HG02642 (cell line): ENCODE results near the gene CPED1.
"Not testable (repeated sequence)": the region's sequence is repeated elsewhere in the genome, so short reads cannot be mapped to it uniquely, and the experiment has no call there.

Experiments used
- ATAC-seq: cut with Tn5 transposase; IDR thresholded peaks from one replicate; pipeline ENCODE4 v1.9.1; 2021; ENCODE audit warnings: mild to moderate bottlenecking; ENCODE audit not compliant: unreplicated experiment, poor library complexity

CPED1 gene

DNA sequence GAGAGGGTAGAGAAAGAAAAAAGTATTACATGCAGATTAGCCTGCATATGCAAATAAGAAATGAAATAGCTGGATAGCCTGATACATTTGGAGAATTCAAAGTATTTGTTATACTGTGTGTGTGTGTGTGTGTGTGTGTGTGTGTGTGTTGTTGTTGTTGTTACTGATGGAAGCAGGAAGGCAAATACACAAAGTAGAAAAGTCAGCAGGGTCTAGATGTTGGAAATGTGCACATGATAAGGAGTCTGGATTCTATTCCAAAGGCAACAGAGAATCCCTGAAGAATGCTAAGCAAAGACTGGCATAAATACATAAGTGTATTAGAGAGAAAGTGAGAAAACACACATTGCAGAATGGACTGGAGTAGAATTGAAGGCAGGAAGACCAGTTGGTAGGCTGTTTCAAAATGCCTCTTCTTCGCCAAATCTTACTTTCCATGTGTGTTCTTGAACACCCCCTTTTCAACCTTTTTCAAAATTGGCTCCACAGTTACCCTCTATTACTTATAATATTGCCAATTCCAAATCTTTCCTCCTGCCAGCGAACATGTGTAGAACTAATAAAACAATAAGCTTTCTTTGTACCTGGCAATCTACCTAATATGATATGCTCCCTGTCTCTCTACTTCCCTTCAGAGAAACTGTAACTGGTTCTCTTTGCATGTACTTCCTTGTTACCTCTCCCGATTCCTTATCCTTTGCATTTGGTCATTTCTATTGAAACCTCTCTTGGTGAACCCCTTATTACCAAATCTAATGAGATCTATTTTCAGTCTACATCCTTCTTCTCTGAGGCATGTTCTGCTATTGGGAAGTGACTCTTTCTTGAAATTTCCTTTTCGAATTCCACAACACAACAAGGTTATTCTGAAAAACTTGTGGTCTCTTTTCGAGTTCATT, 6.2 kb downstream of the CPED1 start:
- ATAC-seq = no peak

DNA sequence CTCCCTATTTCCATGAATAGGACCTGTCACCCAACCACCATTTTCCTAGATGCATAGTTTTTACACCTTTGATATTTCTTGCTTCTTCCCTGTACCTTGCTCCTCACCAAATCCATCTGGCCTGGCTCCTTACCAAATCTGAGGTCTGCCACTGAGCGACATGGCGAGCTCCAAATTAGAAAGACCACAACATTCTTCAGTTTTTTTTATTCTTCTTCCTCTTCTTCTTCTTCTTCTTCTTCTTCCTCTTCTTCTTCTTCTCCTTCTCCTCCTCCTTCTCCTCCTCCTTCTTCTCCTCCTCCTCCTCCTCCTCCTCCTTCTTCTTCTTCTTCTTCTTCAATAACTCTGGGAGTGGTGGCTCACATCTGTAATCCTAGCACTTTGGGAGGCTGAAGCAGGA, 7.1 kb downstream of the CPED1 start:
- no peak for ATAC-seq

DNA sequence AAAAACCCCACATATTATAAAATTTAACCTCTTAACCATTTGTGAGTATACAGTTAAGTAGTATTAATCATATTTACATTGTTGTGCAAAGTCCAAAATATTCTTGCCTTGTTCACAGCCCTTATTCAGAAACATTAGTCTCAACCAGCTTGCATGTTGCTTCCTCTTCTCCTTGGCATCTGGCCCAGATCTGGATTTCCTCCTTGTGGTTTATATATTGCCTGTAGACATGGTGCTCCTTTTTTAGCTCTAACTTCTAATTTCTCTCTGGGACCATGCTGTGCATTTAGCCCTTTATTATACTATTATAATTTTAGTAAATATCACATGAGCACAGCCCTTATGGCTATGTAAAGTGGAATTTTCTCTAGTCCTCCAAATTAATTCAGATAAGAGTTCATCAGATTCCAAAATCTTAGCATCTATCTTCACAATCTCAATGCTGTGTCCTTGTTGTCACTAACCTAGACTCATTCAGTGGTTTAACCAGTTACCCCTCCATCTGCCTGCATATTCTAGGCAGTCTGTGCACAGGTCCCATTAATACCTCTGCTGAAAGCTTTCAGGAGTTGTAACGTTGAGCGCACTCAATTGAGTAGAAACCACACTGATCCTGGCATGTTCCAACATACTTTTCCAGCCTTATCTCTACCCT, 7.9 kb downstream of the CPED1 start:
- no peak for ATAC-seq

DNA sequence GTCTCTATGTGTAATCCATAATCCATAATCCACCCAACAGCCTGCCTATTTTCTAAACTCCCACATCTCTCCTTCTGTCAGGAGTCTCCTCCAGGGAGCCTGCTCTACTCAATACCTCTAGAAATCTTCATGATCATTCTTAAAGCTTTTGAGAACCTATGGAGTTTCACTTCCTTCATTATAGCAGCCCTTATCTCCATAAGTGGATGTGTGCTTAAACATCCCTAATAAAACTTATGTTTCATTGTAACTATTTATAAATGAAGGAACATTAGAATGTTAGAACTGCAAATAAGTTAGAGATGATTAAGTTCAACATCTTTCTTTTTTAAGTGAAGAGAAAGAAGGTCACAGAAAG, 8.5 kb downstream of the CPED1 start:
- ATAC-seq = no peak

DNA sequence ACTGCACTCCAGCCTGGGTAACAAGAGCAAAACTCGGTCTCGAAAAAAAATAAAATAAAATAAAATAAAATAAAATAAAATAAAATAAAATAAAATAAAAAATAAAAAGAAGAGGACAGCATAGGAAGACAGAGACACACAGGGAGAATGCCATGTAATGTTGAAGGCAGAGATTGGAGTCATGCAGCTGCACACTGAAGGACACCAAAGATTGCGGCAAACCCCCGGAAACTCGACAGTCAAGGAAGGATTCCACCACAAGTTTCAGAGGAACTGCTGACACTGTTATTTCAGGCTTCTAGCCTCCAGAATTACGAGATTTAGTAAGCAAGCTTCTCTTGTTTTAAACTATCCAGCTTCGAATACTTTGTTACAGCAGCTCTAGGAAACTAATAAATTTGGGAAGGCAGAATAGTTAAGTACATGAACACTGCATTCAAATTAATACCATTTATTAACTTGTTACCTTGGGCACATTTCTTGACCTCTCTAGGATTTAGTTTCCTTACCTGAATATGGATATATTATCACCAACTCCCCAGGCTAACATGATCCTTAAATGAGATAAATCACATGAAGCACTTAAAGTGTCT, 9.5 kb downstream of the CPED1 start:
- ATAC-seq = no peak

DNA sequence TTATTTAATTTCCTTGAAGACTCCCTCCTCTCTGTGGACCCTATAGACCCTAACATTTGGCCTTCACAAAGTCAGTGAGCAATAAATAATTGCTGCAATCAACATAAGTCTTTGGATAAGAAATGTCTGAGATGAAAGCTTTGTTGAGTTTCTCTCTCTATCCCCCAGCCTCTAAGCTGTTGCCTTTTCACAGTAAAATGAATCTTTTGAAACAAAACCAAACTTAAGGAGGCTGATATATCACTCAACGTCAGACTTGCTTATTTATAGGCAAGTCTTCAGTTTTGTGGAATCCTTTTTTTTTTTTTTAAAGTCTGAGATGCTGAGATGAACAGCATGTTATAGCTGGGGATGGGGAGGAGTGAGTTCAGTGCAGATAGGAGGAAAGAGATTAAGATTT, 10.0 kb downstream of the CPED1 start:
- ATAC-seq = no peak

DNA sequence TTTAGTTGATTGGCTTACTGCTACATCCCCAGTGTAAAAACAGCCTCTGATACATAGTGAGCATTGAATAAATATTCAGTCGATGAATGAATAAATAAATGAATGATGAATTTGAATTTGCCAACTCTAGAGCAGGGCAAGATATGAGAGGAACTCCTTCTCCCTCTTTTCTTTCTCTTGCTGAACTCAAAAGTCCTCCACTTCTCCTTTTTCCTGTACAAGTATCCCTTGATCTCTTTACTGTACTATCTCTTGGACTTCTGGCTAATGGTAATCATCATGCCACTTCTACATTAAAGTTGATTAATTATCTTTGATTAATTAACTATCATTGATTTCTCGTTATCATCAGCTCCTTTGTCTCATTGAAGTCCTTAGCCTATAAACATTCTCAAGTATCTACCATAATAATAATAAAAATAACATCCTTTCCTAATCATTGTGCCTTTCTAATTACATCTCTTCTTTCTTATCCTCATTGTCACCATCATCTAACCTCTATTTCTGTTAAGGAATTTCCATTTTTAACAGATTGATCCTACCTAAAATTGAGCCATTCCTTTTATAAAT, 10.6 kb downstream of the CPED1 start:
- ATAC-seq = no peak

DNA sequence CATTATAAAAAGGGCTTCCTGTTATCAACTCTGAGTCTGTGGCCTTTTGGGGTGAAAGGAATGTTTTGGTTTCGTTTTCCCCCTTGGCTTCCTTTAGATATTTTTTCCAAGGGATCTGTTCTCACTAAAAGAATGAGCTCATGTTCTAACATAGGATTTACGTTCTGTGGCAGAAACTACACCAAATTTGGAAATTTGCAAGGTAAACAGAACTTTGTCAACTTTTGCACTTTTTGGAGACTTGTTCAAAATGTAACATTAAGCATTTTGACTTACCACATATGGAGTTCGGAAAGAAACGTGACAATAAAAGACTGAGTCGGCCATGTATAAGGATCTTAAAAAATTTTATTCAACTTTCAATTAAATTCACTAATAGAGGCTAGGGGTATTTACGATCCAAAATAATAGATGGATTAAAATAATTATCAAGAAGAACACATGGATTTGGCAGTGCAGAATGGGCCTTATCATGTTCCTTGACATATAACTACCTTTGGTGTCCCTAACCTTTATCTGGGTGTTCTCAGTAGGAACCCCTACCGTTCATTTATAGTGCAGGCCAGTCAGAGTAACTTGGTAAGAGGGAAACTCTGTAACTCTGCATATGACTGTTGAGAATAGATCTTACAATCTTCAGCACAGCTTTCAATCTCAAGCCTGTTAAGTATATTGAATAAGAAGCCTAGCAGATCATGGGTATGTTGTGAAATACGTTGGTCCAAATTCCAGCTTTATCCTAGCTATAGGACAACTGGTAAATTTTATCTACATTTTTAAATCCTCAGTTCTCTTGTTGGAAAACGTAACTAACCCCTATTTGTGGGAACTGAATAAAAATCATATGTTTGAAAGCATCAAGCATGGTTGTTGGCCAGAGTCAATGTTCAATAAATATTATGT, 11.8 kb downstream of the CPED1 start:
- no peak for ATAC-seq

DNA sequence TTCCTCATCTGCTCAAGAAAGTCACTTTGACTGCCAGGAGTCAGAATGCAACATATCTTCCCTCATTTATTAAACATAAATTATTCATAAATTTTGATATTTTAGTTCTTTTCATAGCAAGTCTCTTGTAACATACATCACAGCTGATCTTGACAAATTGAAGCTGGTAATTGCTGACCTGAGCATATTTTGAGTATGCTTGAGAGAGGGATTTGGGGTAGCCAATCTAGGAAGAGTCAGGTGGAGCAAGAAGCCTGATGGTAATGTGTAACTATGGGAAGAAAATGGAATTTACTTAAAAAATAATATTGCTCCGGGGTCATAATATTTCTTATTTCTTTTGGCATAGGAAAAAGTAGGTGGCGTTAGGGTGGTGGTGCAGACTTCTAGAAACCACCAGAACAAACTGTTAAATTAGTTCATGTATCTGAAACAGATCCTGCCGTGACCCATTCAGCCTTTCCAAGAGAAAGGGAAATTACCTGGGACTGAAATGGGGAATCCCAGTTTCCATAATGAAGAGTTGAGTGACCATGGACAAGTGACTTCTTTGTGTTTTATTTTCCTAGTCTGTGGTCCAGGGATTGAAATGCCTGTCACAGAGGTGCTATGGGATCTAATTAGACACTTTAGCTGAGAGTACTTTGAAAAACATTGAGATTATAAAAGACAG, 12.9 kb downstream of the CPED1 start:
- ATAC-seq = no peak

DNA sequence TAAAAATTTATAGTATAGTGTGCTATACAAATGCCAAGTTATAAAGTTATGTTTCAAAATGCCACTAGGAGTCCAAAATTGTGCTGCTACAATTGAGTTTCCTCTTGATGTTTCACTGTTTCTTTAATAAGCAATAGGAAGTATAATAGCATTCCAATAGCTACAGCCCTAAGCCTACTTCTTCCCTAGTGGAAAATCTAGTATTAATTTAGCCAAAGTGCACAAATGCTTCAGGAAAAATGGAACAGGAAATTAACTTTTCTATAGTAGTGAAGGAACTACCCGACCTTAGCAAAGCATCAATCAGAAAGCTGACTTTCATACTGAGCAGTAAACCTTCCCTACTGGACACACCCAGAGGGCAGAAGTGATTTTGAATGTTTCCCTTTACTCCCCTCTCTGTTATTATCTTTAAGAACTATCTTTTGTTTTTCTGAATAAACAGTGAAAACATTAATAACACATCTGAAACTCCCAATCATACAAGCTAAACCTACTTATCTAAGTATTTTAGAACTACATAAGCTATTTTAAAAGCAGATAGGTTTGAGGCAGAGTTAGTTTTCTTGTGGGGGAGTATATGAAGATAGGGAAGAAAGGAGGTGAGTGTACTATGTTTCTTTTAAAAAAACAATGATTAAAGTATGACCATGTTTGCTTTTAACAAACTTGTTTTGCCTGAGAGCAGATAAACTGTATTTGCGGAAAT, 13.7 kb downstream of the CPED1 start:
- no peak for ATAC-seq

DNA sequence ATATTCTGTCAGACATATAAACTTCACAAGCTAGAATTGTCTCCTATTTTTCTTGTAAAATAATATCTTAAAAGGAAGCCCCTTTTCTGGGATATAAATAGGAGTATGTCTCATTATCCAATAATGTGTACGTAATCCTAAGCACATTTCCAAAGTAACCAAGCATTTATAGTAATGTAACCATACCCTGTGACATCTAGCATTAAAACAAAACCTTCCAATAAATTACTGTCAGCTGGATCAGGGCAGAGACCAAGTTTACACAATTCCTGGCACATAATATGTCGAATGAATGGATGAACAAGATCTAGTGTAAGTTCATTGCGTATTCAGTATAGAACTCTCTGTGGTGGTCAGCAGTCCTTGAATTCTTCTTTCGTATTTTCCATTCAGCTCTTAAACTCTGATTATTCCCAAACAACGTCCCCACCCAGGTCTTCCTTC, 14.3 kb downstream of the CPED1 start:
- ATAC-seq = no peak

DNA sequence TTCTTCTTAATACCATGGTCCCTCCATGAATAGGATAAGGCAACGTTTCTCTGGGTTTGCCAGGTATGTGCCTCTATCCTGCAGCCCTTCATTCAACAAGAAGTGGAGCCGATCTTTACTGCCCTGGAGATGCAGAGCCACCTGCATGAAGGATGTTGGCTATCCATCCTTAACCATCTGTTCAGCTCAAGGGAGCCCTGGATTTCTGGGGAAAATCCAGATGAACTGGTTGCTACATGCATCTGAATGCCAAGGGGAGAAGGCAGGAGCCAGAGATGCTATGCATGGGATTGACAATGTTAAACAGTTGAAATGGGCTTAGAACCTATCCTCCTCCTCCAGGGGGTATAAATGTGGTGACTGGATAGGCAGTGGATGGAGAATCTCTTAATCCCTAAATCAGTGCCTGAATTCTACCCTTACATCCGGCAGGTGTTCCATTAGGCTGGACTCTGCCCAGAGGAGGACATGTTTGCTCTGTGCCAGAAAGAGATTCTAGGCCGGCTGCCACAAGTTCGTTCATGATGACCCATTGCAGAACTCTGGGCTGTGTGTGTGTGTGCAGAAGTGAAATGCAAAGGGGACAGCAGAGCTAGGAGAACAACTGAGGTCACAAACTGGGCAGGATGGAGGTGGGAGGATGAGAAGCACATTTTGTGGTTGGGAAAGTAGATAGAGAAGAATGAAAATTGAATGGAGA, 15.6 kb downstream of the CPED1 start:
- no peak for ATAC-seq

DNA sequence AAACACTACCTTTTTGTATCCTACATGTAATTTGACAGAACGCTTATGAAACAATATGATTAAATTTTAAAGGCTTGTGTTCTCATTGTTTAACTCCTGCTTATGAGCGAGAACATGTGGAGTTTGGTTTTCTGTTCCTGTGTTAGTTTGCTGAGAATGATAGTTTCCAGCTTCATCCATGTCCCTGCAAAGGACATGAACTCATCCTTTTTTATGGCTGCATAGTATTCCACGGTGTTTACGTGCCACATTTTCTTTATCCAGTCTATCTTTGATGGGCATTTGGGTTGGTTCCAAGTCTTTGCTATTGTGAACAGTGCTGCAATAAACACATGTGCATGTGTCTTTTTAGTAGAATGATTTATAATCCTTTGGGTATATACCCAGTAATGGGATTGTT, 16.5 kb downstream of the CPED1 start:
- not testable (repeated sequence) for ATAC-seq

DNA sequence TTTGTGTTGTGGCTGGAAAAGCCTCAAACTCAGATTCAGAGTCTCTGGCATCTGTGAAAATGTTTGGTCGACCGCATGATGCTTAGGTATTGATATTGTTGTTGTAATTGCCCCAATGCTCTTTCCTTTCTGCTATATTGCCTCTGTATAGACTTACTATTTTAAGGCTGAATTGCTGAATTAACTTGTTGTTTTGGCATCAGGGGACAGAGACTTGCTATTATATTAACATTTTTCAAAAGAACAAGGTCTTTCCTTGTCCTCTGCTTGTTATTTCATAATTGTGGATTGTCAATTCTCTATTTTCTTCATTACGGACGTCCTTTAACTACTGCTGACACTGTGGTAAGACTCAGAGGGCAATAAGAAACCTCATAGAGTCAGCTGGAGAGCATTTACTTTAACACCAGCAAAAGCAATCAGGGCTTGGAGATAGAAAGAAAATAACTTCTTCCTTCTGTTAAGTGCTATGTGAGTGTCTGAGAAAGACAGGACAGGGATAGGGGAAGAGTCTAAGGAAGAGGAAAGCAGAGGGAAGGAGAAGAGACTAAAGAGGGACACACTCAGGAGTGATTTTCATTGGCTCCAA, 17.6 kb downstream of the CPED1 start:
- no peak for ATAC-seq

DNA sequence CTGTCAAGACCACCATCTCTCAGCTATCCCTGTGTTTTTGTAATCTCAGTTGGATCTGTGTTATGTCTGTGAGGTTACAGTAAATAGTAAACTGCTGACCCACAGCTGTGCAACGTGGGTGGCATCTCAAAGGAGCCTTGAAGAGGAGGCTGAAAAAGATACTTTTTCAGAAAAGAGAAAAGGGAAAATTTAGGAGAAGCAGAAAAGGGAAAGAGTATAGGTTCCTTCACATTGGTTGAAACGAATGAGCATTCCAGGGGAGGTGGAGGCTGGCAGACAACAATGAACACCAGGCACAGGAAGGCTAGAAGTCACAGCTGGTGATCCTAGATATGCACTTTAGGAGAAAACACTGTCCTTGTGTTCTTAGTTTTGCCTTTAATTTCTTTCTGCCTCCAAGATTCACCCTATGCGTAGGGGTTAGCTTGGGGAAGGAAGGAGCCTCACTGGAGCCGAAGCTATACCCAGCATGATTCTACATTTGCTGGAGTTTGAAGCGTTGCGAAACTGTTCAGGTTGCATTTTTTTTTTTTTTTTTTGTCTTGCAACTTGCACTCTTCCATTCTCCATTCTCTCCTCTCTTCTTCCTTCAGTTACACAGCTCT, 18.3 kb downstream of the CPED1 start:
- no peak for ATAC-seq

DNA sequence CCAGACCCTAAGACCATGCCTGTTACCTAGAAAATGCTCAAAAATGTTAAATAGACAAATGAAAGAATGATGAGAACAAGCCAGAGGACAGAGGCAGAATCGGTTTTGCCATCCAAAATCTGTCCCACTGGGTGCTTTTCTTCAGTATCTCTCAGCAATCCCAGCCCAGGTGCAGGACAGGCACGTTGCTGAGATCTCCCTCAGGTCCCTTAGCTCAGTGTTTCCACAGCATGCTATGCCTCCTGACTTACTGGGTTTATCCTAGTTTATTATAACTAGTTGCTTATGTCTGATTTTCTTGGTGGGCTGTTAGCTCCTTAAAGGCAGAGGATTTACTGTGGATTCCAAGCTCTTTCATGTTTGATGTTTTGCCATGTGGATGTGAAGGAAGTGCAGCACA, 20.3 kb downstream of the CPED1 start:
- no peak for ATAC-seq

DNA sequence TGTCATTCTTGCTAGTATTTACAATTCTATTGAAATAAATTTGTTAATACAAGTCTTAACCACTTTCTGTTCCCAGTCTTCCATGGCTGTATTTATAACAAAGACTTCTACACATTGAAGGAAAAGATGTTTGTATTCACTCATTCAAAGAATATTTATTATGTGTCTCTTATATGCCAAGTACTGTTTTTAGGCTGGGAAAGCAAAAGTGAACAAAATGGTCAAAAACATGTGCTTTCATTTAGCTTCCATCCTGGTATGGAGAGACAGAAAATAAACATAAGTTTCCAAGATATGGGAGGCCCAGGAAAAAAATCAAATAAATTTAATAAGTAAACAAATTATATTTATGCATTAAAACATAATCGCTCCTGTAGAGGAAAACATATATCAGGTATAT, 22.9 kb downstream of the CPED1 start:
- no peak for ATAC-seq
